GM12878 (cell line): Measurements from ENCODE around the gene LURAP1L. TPM values are rescaled to one million over a fixed set of nuclear protein-coding genes. Genes with fewer than 3 reads are reported as not detected.

ENCODE experiments used
- ATAC-seq: fragments of 200-7000 bp; cut with Tn5 transposase; 3 replicates; pipeline ENCODE4 v1.9.1; 2020; ENCODE audit warnings: mild to moderate bottlenecking, moderate library complexity
- BruUV-seq: library from RNA; stranded (reverse); fragments of 400-500 nt; replicated peaks from 2 replicates; lab custom pipeline; 2021; lab: Mats Ljungman, UMichigan
- CTCF ChIA-PET: fragments of 300-600 bp; sonication (Branson Sonifier 250); formaldehyde crosslinking; extraction: SDS; loops from one replicate; lab custom pipeline; 2021; ENCODE audit warnings: inconsistent platforms; lab: Yijun Ruan, JAX
- POLR2A ChIA-PET: fragments of 350-600 bp; formaldehyde crosslinking; extraction: SDS; loops from one replicate; lab custom pipeline; 2021; ENCODE audit warnings: inconsistent platforms; lab: Charles Lee
- RAD21 ChIA-PET: fragments of 300-600 bp; sonication (Branson Sonifier 250); formaldehyde crosslinking; loops from one replicate; lab custom pipeline; 2023; ENCODE audit warnings: antibody characterized with exemption; ENCODE audit not compliant: unreplicated experiment; lab: Charles Lee
- SMC1A ChIA-PET: fragments of 300-600 bp; sonication (Branson Sonifier 250); formaldehyde crosslinking; loops from one replicate; lab custom pipeline; 2023; ENCODE audit not compliant: unreplicated experiment, uncharacterized antibody; lab: Charles Lee
- DNase-seq: peaks from one replicate; pipeline ENCODE4 v3.0.0-alpha.2; 2011; ENCODE audit warnings: low read depth, low spot score
- FAIRE-seq: peaks from 3 replicates; lab custom pipeline; 2011; peaks lifted over from hg19 to GRCh38; lab: Jason Lieb, UNC
- H2AFZ ChIP-seq: 2 replicates; pipeline ENCODE4 v1.6.0; 2011; ENCODE audit warnings: low read depth, low read length, control low read depth; ENCODE audit not compliant: control insufficient read depth
- H3K27ac ChIP-seq: 2 replicates; pipeline ENCODE4 v1.5.1; 2011; ENCODE audit warnings: control low read depth; ENCODE audit not compliant: control insufficient read depth, insufficient read depth
- H3K27me3 ChIP-seq, 2 experiments: replicated peaks in 1 of 2; 2 replicates each; pipeline versions ENCODE4 v1.6.0 to v1.6.1; 2011; ENCODE audit warnings: low read length in 1 of 2; ENCODE audit not compliant: control insufficient read depth in 2 of 2, insufficient read depth in 2 of 2
- H3K36me3 ChIP-seq, 2 experiments: 2 replicates each; pipeline ENCODE4 v1.5.1; 2011; ENCODE audit warnings: low read length in 1 of 2; ENCODE audit not compliant: control insufficient read depth in 2 of 2, insufficient read depth in 2 of 2
- H3K4me1 ChIP-seq: 2 replicates; pipeline ENCODE4 v1.6.1; 2011; ENCODE audit warnings: mild to moderate bottlenecking, low read length, moderate library complexity, mixed read lengths; ENCODE audit not compliant: control insufficient read depth, insufficient read depth
- H3K4me2 ChIP-seq: 2 replicates; pipeline ENCODE4 v1.6.0; 2011; ENCODE audit warnings: control low read depth; ENCODE audit not compliant: control insufficient read depth, insufficient read depth
- H3K4me3 ChIP-seq: fragments of 200-600 bp; sonication (generic); 2 replicates; pipeline ENCODE4 v1.5.1; 2016
- H3K79me2 ChIP-seq: 2 replicates; pipeline ENCODE4 v1.6.0; 2011; ENCODE audit warnings: low read length; ENCODE audit not compliant: control insufficient read depth, insufficient read depth
- H3K9ac ChIP-seq: 2 replicates; pipeline ENCODE4 v1.8.0; 2011; ENCODE audit warnings: low read length, control low read depth, mixed read lengths; ENCODE audit not compliant: control insufficient read depth, insufficient read depth
- H3K9me3 ChIP-seq: replicated peaks from 3 replicates; pipeline ENCODE4 v1.5.1; 2011; ENCODE audit warnings: mild to moderate bottlenecking, low read length; ENCODE audit not compliant: control insufficient read depth, insufficient read depth
- H4K20me1 ChIP-seq: 2 replicates; pipeline ENCODE4 v1.6.0; 2011; ENCODE audit not compliant: control insufficient read depth, insufficient read depth
- BACH1 ChIP-seq: fragments of 450-650 bp; IDR thresholded peaks from 2 replicates; pipeline ENCODE4 v1.6.1; 2017; ENCODE audit warnings: mild to moderate bottlenecking, borderline replicate concordance
- MYB ChIP-seq: fragments of 150-350 bp; IDR thresholded peaks from 2 replicates; pipeline ENCODE4 v1.6.1; 2014; ENCODE audit warnings: mild to moderate bottlenecking, low read depth, low read length, borderline replicate concordance
- RELA ChIP-seq: fragments of 450-650 bp; IDR thresholded peaks from 2 replicates; pipeline ENCODE4 v1.8.0; 2014; ENCODE audit warnings: borderline replicate concordance; ENCODE audit not compliant: partially characterized antibody
- TAF1 ChIP-seq: IDR thresholded peaks from 2 replicates; pipeline ENCODE4 v1.6.1; 2011; ENCODE audit warnings: mild to moderate bottlenecking, low read depth, low read length, borderline replicate concordance
- ZNF384 ChIP-seq: IDR thresholded peaks from 2 replicates; pipeline ENCODE4 v1.6.1; 2012; ENCODE audit warnings: low read depth, mild to moderate bottlenecking, low read length, improper control_type of control experiment, borderline replicate concordance
- WGBS: methylation state at CpG from one replicate; pipeline ENCODE4 v1.1.6; 2016; ENCODE audit warnings: low lambda C conversion rate; ENCODE audit not compliant: insufficient replicate concordance, insufficient coverage; ENCODE audit errors: missing lambda C conversion rate; 5-methylcytosine and 5-hydroxymethylcytosine counted together
- in situ Hi-C: fragments of 300-500 bp; cut with MboI; formaldehyde crosslinking; loops from 9 replicates; pipeline ENCODE4 v1.14.3; 2018; ENCODE audit warnings: mixed read lengths
- intact Hi-C: fragments of 100-400 bp; cut with micrococcal nuclease; formaldehyde crosslinking; loops from one replicate; pipeline ENCODE4 v1.14.2; 2022; ENCODE audit not compliant: unreplicated experiment
- polyA plus RNA-seq, 11 experiments: library from polyadenylated mRNA; depleted of rRNA in 4 of 11; unstranded in 6 of 11; stranded (reverse) in 5 of 11; fragments of >200 nt; fragmentation: Nextera tagmentation in 4 of 11; fragmentation: Illumina TruSeq in 1 of 11; extraction: Ambion mirVana in 4 of 11; extraction: Trizol in 1 of 11; gene quantifications; 1 replicate in 1 of 11; 2 replicates in 10 of 11; pipeline versions ENCODE4 v1.2.1 to v1.2.3, GENCODE V29; 2011 to 2016; ENCODE audit warnings: inconsistent platforms in 2 of 11, missing spikeins in 2 of 11, low read depth in 1 of 11
- total RNA-seq, 4 experiments: library from RNA; depleted of rRNA in 3 of 4; stranded (reverse); fragments of >200 nt in 3 of 4; fragmentation: Illumina TruSeq in 1 of 4; extraction: Trizol in 1 of 4; gene quantifications; 2 replicates each; pipeline versions ENCODE4 v1.2.1 to v1.2.3, GENCODE V29; 2013 to 2021
- TF ChIP-seq, protein P1 (sequence below): fragments of 450-650 bp; IDR thresholded peaks from 2 replicates; pipeline ENCODE4 v1.6.1; 2018; ENCODE audit warnings: mild to moderate bottlenecking, low read depth, moderate library complexity; ENCODE audit not compliant: partially characterized antibody
- TF ChIP-seq, protein P2 (sequence below): fragments of 450-650 bp; IDR thresholded peaks from 2 replicates; pipeline ENCODE4 v1.6.1; 2014; ENCODE audit warnings: mild to moderate bottlenecking
- TF ChIP-seq, protein P3 (sequence below): IDR thresholded peaks from 2 replicates; pipeline ENCODE4 v1.6.1; 2012; ENCODE audit warnings: low read depth, low read length, improper control_type of control experiment

The LURAP1L gene
- total and polyA plus RNA-seq, 10 of the 15 experiments (the other 5 are each of a cell fraction or from before 2014, with no cell fraction given), result 0.19 to 3.7 (median 0.69) TPM

GRCh38 chr9:12822111-12822510 is 47.3 kb downstream of the LURAP1L start:
- Histone ChIP-seq H3K4me3 (no peak overlapping the region), H4K20me1 (no peaks in the 10 kb centered on the region), H3K9ac (no peak overlapping the region), H3K27ac (no peak overlapping the region), H3K27me3 (no peaks in the 10 kb centered on the region), H3K9me3 (no peaks in the 10 kb centered on the region), H3K4me2 (no peak overlapping the region)
- in situ Hi-C loops, result loop anchor here (5.0 kb wide), 1 partner anchor 100 kb away; no protein-coding TSS in a partner anchor
- CTCF ChIA-PET, result interaction anchor here (0.7 kb wide), 1 partner anchor 12 kb away, joined by 3 read pairs; no protein-coding TSS in a partner anchor
- DNase-seq (no peak), FAIRE-seq (no peak)
- intact Hi-C loops, result no loop called here
- SMC1A ChIA-PET, result interaction anchor here (1.2 to 4.9 kb wide), 2 partner anchors 46 to 98 kb away, joined by 4 to 38 read pairs; no protein-coding TSS in a partner anchor
- WGBS, result 0% methylated on average over 2 of the region's 2 CpGs
- RAD21 ChIA-PET, result interaction anchor here (0.9 kb wide), 1 partner anchor 100 kb away, joined by 3 read pairs; no protein-coding TSS in a partner anchor
- TF ChIP-seq RELA (no peak), BACH1 (no peak), TAF1 (no peak), MYB (no peak), ZNF384 (no peak)
- TF ChIP-seq, protein P1, sequence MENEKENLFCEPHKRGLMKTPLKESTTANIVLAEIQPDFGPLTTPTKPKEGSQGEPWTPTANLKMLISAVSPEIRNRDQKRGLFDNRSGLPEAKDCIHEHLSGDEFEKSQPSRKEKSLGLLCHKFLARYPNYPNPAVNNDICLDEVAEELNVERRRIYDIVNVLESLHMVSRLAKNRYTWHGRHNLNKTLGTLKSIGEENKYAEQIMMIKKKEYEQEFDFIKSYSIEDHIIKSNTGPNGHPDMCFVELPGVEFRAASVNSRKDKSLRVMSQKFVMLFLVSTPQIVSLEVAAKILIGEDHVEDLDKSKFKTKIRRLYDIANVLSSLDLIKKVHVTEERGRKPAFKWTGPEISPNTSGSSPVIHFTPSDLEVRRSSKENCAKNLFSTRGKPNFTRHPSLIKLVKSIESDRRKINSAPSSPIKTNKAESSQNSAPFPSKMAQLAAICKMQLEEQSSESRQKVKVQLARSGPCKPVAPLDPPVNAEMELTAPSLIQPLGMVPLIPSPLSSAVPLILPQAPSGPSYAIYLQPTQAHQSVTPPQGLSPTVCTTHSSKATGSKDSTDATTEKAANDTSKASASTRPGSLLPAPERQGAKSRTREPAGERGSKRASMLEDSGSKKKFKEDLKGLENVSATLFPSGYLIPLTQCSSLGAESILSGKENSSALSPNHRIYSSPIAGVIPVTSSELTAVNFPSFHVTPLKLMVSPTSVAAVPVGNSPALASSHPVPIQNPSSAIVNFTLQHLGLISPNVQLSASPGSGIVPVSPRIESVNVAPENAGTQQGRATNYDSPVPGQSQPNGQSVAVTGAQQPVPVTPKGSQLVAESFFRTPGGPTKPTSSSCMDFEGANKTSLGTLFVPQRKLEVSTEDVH, result no peak
- TF ChIP-seq, protein P2, sequence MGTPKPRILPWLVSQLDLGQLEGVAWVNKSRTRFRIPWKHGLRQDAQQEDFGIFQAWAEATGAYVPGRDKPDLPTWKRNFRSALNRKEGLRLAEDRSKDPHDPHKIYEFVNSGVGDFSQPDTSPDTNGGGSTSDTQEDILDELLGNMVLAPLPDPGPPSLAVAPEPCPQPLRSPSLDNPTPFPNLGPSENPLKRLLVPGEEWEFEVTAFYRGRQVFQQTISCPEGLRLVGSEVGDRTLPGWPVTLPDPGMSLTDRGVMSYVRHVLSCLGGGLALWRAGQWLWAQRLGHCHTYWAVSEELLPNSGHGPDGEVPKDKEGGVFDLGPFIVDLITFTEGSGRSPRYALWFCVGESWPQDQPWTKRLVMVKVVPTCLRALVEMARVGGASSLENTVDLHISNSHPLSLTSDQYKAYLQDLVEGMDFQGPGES, result no peak
- TF ChIP-seq, protein P3, sequence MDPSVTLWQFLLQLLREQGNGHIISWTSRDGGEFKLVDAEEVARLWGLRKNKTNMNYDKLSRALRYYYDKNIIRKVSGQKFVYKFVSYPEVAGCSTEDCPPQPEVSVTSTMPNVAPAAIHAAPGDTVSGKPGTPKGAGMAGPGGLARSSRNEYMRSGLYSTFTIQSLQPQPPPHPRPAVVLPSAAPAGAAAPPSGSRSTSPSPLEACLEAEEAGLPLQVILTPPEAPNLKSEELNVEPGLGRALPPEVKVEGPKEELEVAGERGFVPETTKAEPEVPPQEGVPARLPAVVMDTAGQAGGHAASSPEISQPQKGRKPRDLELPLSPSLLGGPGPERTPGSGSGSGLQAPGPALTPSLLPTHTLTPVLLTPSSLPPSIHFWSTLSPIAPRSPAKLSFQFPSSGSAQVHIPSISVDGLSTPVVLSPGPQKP, result no peak
- TF ChIP-seq, all 136 proteins: peak for 0
- BruUV-seq, result no TSS peak
- Histone ChIP-seq H3K79me2 (no peaks in the 10 kb centered on the region), H2AFZ (no peak overlapping the region), H3K4me1 (no peaks in the 10 kb centered on the region), H3K36me3 (no peaks in the 10 kb centered on the region)
- ATAC-seq, result peak; percentile 27; the same call in 1 of the 3 replicates
- POLR2A ChIA-PET, result no interaction called here
